Hepatocyte (in vitro differentiated cells): ENCODE results near the gene KLHL24.

Experiments
- CTCF ChIP-seq: fragments of 200-600 bp; sonication (generic); IDR thresholded peaks from 2 replicates; pipeline ENCODE4 v1.5.1; 2016; ENCODE audit warnings: antibody characterized with exemption, mild to moderate bottlenecking; ENCODE audit not compliant: poor library complexity
- EZH2 ChIP-seq: fragments of 200-600 bp; sonication (generic); IDR thresholded peaks from 2 replicates; pipeline ENCODE4 v1.6.1; 2016; ENCODE audit warnings: antibody characterized with exemption, mild to moderate bottlenecking, borderline replicate concordance
- EZH2phosphoT487 ChIP-seq: fragments of 200-600 bp; sonication (generic); IDR thresholded peaks from one replicate; pipeline ENCODE4 v1.6.1; 2018; ENCODE audit warnings: antibody characterized with exemption, mild to moderate bottlenecking, low read depth, moderate library complexity; ENCODE audit not compliant: unreplicated experiment, severe bottlenecking

GRCh38 chr3:183620252-183620628, 15.2 kb upstream of the KLHL24 start:
- TF ChIP-seq CTCF (no peak), EZH2phosphoT487 (no peak), EZH2 (no peak)
